Measurements from ENCODE around the gene VPS4A. TPM values are rescaled to one million over a fixed set of nuclear protein-coding genes. Genes with fewer than 3 reads are reported as not detected.

The VPS4A gene
- total RNA-seq, 1 experiment from 2014 or later = 42.2 TPM

DNA sequence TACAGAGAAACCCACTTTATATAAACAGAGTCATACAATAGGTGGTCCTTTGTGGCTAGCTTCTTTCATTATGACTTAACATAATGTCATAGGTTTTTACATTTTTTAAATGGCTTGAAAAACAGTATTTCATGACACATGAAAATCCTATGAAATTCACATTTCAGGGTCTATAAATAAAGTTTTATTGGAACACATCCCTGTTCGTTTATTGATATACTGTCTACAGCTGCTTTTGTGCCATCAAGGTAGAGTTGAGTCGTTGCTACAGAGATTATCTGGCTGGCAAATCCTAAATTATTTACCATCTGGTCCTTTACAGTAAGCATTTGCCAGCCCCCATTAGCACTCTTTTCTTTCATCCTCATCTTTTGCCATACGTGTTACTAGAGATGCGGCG lies 2.3 kb downstream of the VPS4A start:
- peaks cover 16 to 29% of the 10 kb centered on the region in 2 experiments; a peak in 3 of 4 replicates for H3K36me3 ChIP-seq (ENCODE audit: control insufficient read depth in 1 of 2, insufficient read depth in 2 of 2, low read length in 2 of 2)
- peaks cover 55% of the 10 kb centered on the region for H3K79me2 ChIP-seq (ENCODE audit: insufficient read depth, low read length)
- H3K9ac ChIP-seq (ENCODE audit: low read length) = no peak overlapping the region
- no peak for DNase-seq (ENCODE audit: low read depth, low spot score)
- ChIA-PET RAD21 (ENCODE audit: low non-redundant PET in 1 of 2, low total read pairs in 2 of 2, uncharacterized antibody in 2 of 2, unreplicated experiment in 2 of 2) (no interaction called here), CTCF (no interaction called here), POLR2A (no interaction called here)
- intact Hi-C loops (cut with micrococcal nuclease) = no loop called here
- no peak overlapping the region for H2AFZ ChIP-seq (ENCODE audit: low read depth, low read length, poor library complexity, severe bottlenecking)
- BruUV-seq (replicated peaks) = no TSS peak
- no peaks in the 10 kb centered on the region for H3K9me2 ChIP-seq (ENCODE audit: insufficient read depth)
- no peaks in the 10 kb centered on the region for H4K20me1 ChIP-seq (ENCODE audit: insufficient read depth)
- peaks cover 6 to 14% of the 10 kb centered on the region in 2 experiments for H3K4me1 ChIP-seq (ENCODE audit: control insufficient read depth in 1 of 2, insufficient read depth in 2 of 2, low read length in 2 of 2)
- TF ChIP-seq EZH2phosphoT487 (IDR thresholded peaks at IDR 0.05; ENCODE audit: borderline replicate concordance) (no peak), FOSL1 (IDR thresholded peaks at IDR 0.05; ENCODE audit: low read depth) (no peak), CBX3 (IDR thresholded peaks at IDR 0.05; ENCODE audit: low read depth) (no peak), REST (IDR thresholded peaks at IDR 0.05; ENCODE audit: low read depth) (no peak), ZFX (IDR thresholded peaks at IDR 0.05) (no peak), SIN3A (IDR thresholded peaks at IDR 0.05; ENCODE audit: low read depth) (no peak), EZH2 (IDR thresholded peaks at IDR 0.05) (no peak)
- TF ChIP-seq, protein P1, sequence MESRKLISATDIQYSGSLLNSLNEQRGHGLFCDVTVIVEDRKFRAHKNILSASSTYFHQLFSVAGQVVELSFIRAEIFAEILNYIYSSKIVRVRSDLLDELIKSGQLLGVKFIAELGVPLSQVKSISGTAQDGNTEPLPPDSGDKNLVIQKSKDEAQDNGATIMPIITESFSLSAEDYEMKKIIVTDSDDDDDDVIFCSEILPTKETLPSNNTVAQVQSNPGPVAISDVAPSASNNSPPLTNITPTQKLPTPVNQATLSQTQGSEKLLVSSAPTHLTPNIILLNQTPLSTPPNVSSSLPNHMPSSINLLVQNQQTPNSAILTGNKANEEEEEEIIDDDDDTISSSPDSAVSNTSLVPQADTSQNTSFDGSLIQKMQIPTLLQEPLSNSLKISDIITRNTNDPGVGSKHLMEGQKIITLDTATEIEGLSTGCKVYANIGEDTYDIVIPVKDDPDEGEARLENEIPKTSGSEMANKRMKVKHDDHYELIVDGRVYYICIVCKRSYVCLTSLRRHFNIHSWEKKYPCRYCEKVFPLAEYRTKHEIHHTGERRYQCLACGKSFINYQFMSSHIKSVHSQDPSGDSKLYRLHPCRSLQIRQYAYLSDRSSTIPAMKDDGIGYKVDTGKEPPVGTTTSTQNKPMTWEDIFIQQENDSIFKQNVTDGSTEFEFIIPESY (IDR thresholded peaks at IDR 0.05; ENCODE audit: extremely low read depth, insufficient replicate concordance, low read length) = no peak
- TF ChIP-seq, protein P2, sequence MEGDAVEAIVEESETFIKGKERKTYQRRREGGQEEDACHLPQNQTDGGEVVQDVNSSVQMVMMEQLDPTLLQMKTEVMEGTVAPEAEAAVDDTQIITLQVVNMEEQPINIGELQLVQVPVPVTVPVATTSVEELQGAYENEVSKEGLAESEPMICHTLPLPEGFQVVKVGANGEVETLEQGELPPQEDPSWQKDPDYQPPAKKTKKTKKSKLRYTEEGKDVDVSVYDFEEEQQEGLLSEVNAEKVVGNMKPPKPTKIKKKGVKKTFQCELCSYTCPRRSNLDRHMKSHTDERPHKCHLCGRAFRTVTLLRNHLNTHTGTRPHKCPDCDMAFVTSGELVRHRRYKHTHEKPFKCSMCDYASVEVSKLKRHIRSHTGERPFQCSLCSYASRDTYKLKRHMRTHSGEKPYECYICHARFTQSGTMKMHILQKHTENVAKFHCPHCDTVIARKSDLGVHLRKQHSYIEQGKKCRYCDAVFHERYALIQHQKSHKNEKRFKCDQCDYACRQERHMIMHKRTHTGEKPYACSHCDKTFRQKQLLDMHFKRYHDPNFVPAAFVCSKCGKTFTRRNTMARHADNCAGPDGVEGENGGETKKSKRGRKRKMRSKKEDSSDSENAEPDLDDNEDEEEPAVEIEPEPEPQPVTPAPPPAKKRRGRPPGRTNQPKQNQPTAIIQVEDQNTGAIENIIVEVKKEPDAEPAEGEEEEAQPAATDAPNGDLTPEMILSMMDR (IDR thresholded peaks at IDR 0.05 in 2 of 3, conservative IDR thresholded peaks at IDR 0.05 in 1 of 3; ENCODE audit: borderline replicate concordance in 1 of 3, insufficient read depth in 1 of 3, low read depth in 2 of 3, low read length in 2 of 3) = no peak
- TF ChIP-seq, protein P3, sequence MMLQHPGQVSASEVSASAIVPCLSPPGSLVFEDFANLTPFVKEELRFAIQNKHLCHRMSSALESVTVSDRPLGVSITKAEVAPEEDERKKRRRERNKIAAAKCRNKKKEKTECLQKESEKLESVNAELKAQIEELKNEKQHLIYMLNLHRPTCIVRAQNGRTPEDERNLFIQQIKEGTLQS (IDR thresholded peaks at IDR 0.05) = no peak
- ATAC-seq = no peak
- no peaks in the 10 kb centered on the region for H3K9me3 ChIP-seq (ENCODE audit: control insufficient read depth in 1 of 2, insufficient read depth in 1 of 2, low read depth in 1 of 2, low read length in 2 of 2)
- no peak overlapping the region for H3K4me2 ChIP-seq (ENCODE audit: low read length)
- H3K27ac ChIP-seq (ENCODE audit: low read depth, low read length) = no peak overlapping the region
- no peaks in the 10 kb centered on the region for H3K27me3 ChIP-seq (ENCODE audit: insufficient read depth, low read length)
- no peak overlapping the region for H3K4me3 ChIP-seq (replicated peaks in 1 of 2; ENCODE audit: low read depth in 1 of 2, low read length in 2 of 2)

All from HCT116 (cell line).